ENCODE data around the gene LRRC8A. TPM values are rescaled to one million over a fixed set of nuclear protein-coding genes. Genes with fewer than 3 reads are reported as not detected.
"Not testable (repeated sequence)": the region's sequence is repeated elsewhere in the genome, so short reads cannot be mapped to it uniquely, and the experiment has no call there.

LRRC8A gene
- total RNA-seq, 4 donors from 2014 or later, result 70.0 to 153 (median 122) TPM

DNA sequence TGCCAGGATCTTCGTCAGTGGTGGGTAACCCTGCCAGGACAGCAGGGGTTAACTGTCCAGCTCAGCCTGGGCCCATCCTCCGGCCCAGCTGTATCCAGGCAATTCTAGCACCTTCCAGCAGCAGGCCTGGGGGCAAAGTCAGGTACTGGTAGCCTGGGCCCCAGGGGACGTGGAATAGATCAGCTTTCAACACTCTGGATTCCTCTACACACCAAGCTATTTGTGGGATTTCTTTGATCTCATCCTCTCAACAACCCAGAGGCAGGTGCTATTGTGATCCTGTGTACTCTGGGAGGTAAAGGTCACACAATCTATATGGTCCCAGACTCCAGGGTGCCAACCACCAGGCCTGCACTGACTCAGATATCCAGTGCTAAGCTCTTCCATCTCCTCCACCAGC, 43.6 kb upstream of the LRRC8A start:
- TF ChIP-seq, protein P1, sequence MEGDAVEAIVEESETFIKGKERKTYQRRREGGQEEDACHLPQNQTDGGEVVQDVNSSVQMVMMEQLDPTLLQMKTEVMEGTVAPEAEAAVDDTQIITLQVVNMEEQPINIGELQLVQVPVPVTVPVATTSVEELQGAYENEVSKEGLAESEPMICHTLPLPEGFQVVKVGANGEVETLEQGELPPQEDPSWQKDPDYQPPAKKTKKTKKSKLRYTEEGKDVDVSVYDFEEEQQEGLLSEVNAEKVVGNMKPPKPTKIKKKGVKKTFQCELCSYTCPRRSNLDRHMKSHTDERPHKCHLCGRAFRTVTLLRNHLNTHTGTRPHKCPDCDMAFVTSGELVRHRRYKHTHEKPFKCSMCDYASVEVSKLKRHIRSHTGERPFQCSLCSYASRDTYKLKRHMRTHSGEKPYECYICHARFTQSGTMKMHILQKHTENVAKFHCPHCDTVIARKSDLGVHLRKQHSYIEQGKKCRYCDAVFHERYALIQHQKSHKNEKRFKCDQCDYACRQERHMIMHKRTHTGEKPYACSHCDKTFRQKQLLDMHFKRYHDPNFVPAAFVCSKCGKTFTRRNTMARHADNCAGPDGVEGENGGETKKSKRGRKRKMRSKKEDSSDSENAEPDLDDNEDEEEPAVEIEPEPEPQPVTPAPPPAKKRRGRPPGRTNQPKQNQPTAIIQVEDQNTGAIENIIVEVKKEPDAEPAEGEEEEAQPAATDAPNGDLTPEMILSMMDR (IDR thresholded peaks at IDR 0.05), result no peak
- no peak for TF ChIP-seq POLR2A (IDR thresholded peaks at IDR 0.05)
- Histone ChIP-seq H3K36me3 (peaks cover 0 to 89% (median 0%) of the 10 kb centered on the region in 3 donors), H3K27me3 (no peaks in the 10 kb centered on the region), H3K27ac (no peak overlapping the region), H3K9me3 (no peaks in the 10 kb centered on the region), H3K4me1 (no peaks in the 10 kb centered on the region), H3K4me3 (no peak overlapping the region)
- WGBS, 2 donors, result 80 to 82% methylated on average over 3 of the region's 3 CpGs
- DNase-seq, result no peak
- intact Hi-C loops (cut with DNase I), result no loop called here

DNA sequence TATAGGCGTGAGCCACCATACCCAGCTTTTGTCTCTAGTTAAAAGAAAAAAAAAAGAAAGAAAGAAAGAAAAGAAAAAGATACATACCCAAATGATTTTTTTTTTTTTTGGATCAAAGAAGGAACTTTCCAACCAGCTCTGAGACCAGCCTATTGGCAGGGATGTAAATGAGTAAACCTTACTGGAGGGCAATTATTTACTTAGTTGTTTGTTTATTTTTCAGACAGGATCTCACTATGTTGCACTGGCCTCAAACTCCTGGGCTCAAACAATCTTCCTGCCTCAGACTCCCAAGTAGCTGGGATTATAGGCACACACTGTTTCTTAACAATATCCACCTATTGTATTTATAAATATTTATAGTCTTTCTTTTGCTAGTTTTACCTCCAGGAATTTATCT, 41.4 kb upstream of the LRRC8A start:
- H3K4me3 ChIP-seq, result no peak overlapping the region
- intact Hi-C loops (cut with DNase I), result no loop called here
- no peak for TF ChIP-seq POLR2A (IDR thresholded peaks at IDR 0.05)
- TF ChIP-seq, protein P1 (IDR thresholded peaks at IDR 0.05), result no peak
- H3K9me3 ChIP-seq, result no peaks in the 10 kb centered on the region
- DNase-seq, result no peak
- H3K4me1 ChIP-seq, result peaks cover 3 to 11% (median 4%) of the 10 kb centered on the region in 3 donors
- 88 to 100% methylated on average over 1 of the region's 1 CpG for WGBS, 2 donors
- peaks cover 0 to 74% (median 0%) of the 10 kb centered on the region in 3 donors for H3K36me3 ChIP-seq
- no peaks in the 10 kb centered on the region for H3K27me3 ChIP-seq
- H3K27ac ChIP-seq, result no peak overlapping the region

DNA sequence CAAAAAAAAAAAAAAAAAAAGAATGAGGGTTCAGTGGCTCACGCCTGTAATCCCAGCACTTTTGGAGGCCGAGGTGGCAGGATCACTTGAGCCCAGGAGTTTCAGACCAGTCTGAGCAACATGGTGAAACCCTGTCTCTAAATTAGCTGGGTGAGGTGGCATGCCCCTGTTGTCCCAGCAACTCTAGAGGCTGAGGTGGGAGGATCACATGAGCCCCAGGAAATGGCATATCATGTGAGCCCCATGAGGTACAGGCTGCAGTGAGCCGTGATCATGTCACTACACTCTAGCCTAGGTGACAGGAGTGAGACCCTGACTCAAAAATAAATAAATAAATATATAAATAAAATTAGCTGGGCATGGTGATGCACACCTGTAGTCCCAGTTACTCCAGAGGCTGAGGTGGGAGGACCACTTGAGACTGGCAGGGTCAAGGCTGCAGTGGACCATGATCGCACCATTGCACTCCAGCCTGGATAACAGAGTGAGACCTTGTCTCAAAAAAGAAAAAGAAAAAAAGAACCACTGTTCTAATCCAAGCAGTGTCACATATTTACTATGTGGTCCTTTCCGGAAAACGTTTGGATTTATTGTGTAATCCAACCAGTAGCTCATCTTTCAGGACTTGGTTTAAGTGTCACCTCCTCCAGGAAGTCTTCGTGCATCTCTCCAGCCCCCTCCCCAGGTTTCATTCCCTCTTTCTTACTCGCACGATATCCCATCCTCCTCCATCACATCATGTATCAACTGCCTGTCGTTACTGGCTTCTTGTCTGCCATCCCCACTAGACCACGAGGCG, 40.0 kb upstream of the LRRC8A start:
- no peak for TF ChIP-seq POLR2A (IDR thresholded peaks at IDR 0.05)
- TF ChIP-seq, protein P1 (IDR thresholded peaks at IDR 0.05), result no peak
- H3K4me1 ChIP-seq, result peaks cover 8 to 25% (median 9%) of the 10 kb centered on the region in 3 donors
- H3K27ac ChIP-seq, result no peak overlapping the region
- H3K9me3 ChIP-seq, result no peaks in the 10 kb centered on the region
- peaks cover 0 to 60% (median 0%) of the 10 kb centered on the region in 3 donors for H3K36me3 ChIP-seq
- DNase-seq, result no peak
- 83 to 91% methylated on average over 12 of the region's 12 CpGs for WGBS, 2 donors
- no peak overlapping the region for H3K4me3 ChIP-seq
- no peaks in the 10 kb centered on the region for H3K27me3 ChIP-seq
- intact Hi-C loops (cut with DNase I), result no loop called here

DNA sequence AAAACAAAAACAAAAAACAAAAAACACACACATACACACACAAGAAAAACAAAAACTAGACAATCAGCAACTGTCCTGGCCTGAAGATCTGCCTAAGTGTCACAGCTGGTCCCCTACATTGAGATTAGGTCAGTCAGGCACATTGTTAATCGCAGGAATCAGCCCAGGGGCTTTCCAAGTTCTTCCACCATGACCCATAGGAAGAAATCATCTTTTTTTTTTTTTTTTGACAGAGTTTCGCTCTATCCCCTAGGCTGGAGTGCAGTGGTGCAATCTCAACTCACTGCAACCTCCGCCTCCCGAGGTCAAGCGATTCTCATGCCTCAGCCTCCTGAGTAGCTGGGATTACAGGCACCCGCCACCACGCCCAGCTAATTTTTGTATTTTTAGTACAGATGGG, 38.8 kb upstream of the LRRC8A start:
- H3K4me3 ChIP-seq; H3K27ac ChIP-seq; H3K27me3 ChIP-seq; H3K9me3 ChIP-seq; intact Hi-C loops (cut with DNase I); DNase-seq: not testable (repeated sequence)
- H3K4me1 ChIP-seq, result peaks cover 8 to 25% (median 9%) of the 10 kb centered on the region in 3 donors
- H3K36me3 ChIP-seq, result peaks cover 0 to 48% (median 0%) of the 10 kb centered on the region in 3 donors
- WGBS, 2 donors, result 90 to 96% methylated on average over 6 to 7 of the region's 7 CpGs

DNA sequence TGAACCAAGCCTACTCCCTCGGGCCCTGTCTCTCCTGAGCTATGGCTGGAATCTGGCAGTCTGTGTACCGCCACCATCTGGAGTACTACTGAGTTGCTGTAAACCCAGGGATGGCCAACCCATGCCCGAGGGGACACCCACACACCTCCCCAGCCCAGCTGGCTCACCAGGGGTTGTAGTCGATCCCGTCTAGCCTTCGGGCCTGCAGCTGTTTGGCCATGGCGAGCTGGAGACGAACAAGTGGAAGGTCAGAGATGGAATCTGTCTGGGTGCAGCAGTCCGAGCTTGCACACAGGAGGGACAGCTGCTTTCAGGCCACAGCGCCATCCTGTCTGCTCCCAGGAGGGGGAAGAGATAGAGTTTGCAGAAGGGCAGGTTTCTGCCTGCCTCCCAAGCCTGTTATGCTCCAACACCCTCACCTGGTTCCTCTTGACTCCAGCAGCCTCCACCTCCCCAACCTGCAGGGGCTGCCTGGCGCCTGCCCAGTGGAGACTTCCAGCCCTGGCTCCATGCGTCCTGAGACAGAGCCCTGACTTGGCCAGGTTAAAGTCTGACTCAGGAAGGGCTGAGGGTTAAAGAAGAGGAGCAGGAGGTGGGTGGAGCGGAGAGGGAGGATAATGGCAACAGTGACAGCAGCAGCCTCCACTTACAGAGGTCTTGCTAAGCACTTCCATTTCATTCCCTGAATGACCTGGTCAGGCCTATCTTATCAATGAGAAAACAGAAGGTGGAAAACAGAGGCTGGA, 36.6 kb upstream of the LRRC8A start:
- no peak for TF ChIP-seq POLR2A (IDR thresholded peaks at IDR 0.05)
- TF ChIP-seq, protein P1 (IDR thresholded peaks at IDR 0.05), result peak in 4 of 6 experiments; percentile 15 to 55 (median 21)
- Histone ChIP-seq H3K36me3 (peaks cover 0 to 26% (median 0%) of the 10 kb centered on the region in 3 donors), H3K27me3 (no peaks in the 10 kb centered on the region), H3K4me1 (peaks cover 8 to 25% (median 9%) of the 10 kb centered on the region in 3 donors), H3K27ac (peak overlapping the region; percentile 57 to 81 (median 66)), H3K9me3 (peaks cover 0 to under 1% (median 0%) of the 10 kb centered on the region in 3 donors), H3K4me3 (peak overlapping the region in 1 of 4 donors; percentile 16)
- intact Hi-C loops (cut with DNase I), result no loop called here
- WGBS, 2 donors, result 32 to 50% methylated on average over 1 to 3 of the region's 13 CpGs
- DNase-seq, result no peak

All from esophagus squamous epithelium (tissue), 5 donors.